Measurements from ENCODE around the gene SYNGR2.

SYNGR2 gene

GRCh38 chr17:78179372-78179771 lies 11.0 kb downstream of the SYNGR2 start:
- no peak for TF ChIP-seq ZNF274 (IDR thresholded peaks at IDR 0.05; ENCODE audit: low read depth, low read length)
- H3K4me3 ChIP-seq (ENCODE audit: low read length) = no peak overlapping the region

GRCh38 chr17:78180083-78180482 lies 11.7 kb downstream of the SYNGR2 start:
- no peak for TF ChIP-seq ZNF274 (IDR thresholded peaks at IDR 0.05; ENCODE audit: low read depth, low read length)
- no peak overlapping the region for H3K4me3 ChIP-seq (ENCODE audit: low read length)

GRCh38 chr17:78180508-78180907 lies 12.1 kb downstream of the SYNGR2 start:
- no peak for TF ChIP-seq ZNF274 (IDR thresholded peaks at IDR 0.05; ENCODE audit: low read depth, low read length)
- H3K4me3 ChIP-seq (ENCODE audit: low read length) = no peak overlapping the region

GRCh38 chr17:78182504-78182903 lies 14.1 kb downstream of the SYNGR2 start:
- H3K4me3 ChIP-seq (ENCODE audit: low read length) = no peak overlapping the region
- no peak for TF ChIP-seq ZNF274 (IDR thresholded peaks at IDR 0.05; ENCODE audit: low read depth, low read length)

GRCh38 chr17:78183916-78184315 lies 15.5 kb downstream of the SYNGR2 start:
- no peak for TF ChIP-seq ZNF274 (IDR thresholded peaks at IDR 0.05; ENCODE audit: low read depth, low read length)
- no peak overlapping the region for H3K4me3 ChIP-seq (ENCODE audit: low read length)

- H3K4me3 ChIP-seq (ENCODE audit: low read length) = no peak overlapping the region
- TF ChIP-seq ZNF274 (IDR thresholded peaks at IDR 0.05; ENCODE audit: low read depth, low read length) = no peak
Observed at GRCh38 chr17:78184351-78184750, 16.0 kb downstream of the SYNGR2 start.

GRCh38 chr17:78184868-78185267 lies 16.5 kb downstream of the SYNGR2 start:
- no peak overlapping the region for H3K4me3 ChIP-seq (ENCODE audit: low read length)
- TF ChIP-seq ZNF274 (IDR thresholded peaks at IDR 0.05; ENCODE audit: low read depth, low read length) = no peak

- H3K4me3 ChIP-seq (ENCODE audit: low read length) = peak overlapping the region; percentile 88
- TF ChIP-seq ZNF274 (IDR thresholded peaks at IDR 0.05; ENCODE audit: low read depth, low read length) = no peak
Observed at GRCh38 chr17:78185981-78186691, 17.8 kb downstream of the SYNGR2 start.

- no peak for TF ChIP-seq ZNF274 (IDR thresholded peaks at IDR 0.05; ENCODE audit: low read depth, low read length)
Observed at GRCh38 chr17:78186692-78187595, 18.6 kb downstream of the SYNGR2 start, which contains the start of the genes AFMID and TK1. AFMID (plus strand) TSS chr17:78187362; CDS start chr17:78187371, 9 bp downstream. TK1 (minus strand) TSS chr17:78187052; CDS start chr17:78186994, 58 bp downstream.

GRCh38 chr17:78196716-78197115 lies 28.3 kb downstream of the SYNGR2 start:
- no peak overlapping the region for H3K4me3 ChIP-seq (ENCODE audit: low read length)
- no peak for TF ChIP-seq ZNF274 (IDR thresholded peaks at IDR 0.05; ENCODE audit: low read depth, low read length)

More at GRCh38 chr17:78186692-78187595, 18.6 kb downstream of the SYNGR2 start, which contains the start of the genes AFMID and TK1:
- peak within 1 kb of the TSS; percentile 88 for H3K4me3 ChIP-seq (ENCODE audit: low read length)

- no peak for TF ChIP-seq ZNF274 (IDR thresholded peaks at IDR 0.05; ENCODE audit: low read depth, low read length)
- H3K4me3 ChIP-seq (ENCODE audit: low read length) = no peak overlapping the region
Observed at GRCh38 chr17:78197147-78197832, 28.9 kb downstream of the SYNGR2 start.

GRCh38 chr17:78200451-78200850 lies 32.1 kb downstream of the SYNGR2 start:
- no peak overlapping the region for H3K4me3 ChIP-seq (ENCODE audit: low read length)
- no peak for TF ChIP-seq ZNF274 (IDR thresholded peaks at IDR 0.05; ENCODE audit: low read depth, low read length)

- H3K4me3 ChIP-seq (ENCODE audit: low read length) = no peak overlapping the region
- TF ChIP-seq ZNF274 (IDR thresholded peaks at IDR 0.05; ENCODE audit: low read depth, low read length) = no peak
Observed at GRCh38 chr17:78202666-78203065, 34.3 kb downstream of the SYNGR2 start.

Measured in GM08714 (cell line).